Smooth muscle cell of the brain vasculature (primary cell): Measurements from ENCODE around the gene TSPAN3.

ENCODE experiments used
- DNase-seq: peaks from one replicate; pipeline ENCODE4 v3.0.0-alpha.2; 2012; ENCODE audit warnings: low read depth, low spot score

The TSPAN3 gene

GRCh38 chr15:77033729-77034671, 36.9 kb downstream of the TSPAN3 start:
- DNase-seq = no peak

GRCh38 chr15:77033417-77033728, 37.5 kb downstream of the TSPAN3 start:
- no peak for DNase-seq

- no peak for DNase-seq
These were observed 38.1 kb downstream of the TSPAN3 start for GRCh38 chr15:77032647-77033416.

- DNase-seq = no peak
These were observed 38.8 kb downstream of the TSPAN3 start for GRCh38 chr15:77032052-77032646.

GRCh38 chr15:77031376-77032050, 39.4 kb downstream of the TSPAN3 start:
- peak; percentile 13 for DNase-seq

GRCh38 chr15:77030928-77031375, 40.0 kb downstream of the TSPAN3 start:
- no peak for DNase-seq

GRCh38 chr15:77030048-77030927, 40.6 kb downstream of the TSPAN3 start:
- DNase-seq = no peak

- no peak for DNase-seq
These were observed 41.5 kb downstream of the TSPAN3 start for GRCh38 chr15:77029166-77030047.

GRCh38 chr15:77028451-77029165, 42.3 kb downstream of the TSPAN3 start:
- DNase-seq = no peak

GRCh38 chr15:77027697-77028450, 43.0 kb downstream of the TSPAN3 start:
- no peak for DNase-seq

- no peak for DNase-seq
These were observed 43.7 kb downstream of the TSPAN3 start for GRCh38 chr15:77027111-77027696.

- DNase-seq = no peak
These were observed 44.3 kb downstream of the TSPAN3 start for GRCh38 chr15:77026501-77027110.

GRCh38 chr15:77025941-77026411, 44.9 kb downstream of the TSPAN3 start:
- no peak for DNase-seq

- no peak for DNase-seq
These were observed 45.6 kb downstream of the TSPAN3 start for GRCh38 chr15:77025083-77025901.

- peak; percentile 15 for DNase-seq
These were observed 46.4 kb downstream of the TSPAN3 start for GRCh38 chr15:77024273-77025082.
